Placental pericyte (primary cell): ENCODE results near the gene TEX14. TPM values are rescaled to one million over a fixed set of nuclear protein-coding genes. Genes with fewer than 3 reads are reported as not detected.

ENCODE experiments used
- small RNA-seq: library from RNA; depleted of rRNA; stranded (forward); fragments of <200 nt; gene quantifications from one replicate; pipeline ENCODE3, GENCODE V24; 2012; ENCODE audit warnings: low replicate concordance
- total RNA-seq: library from RNA; depleted of rRNA; stranded (reverse); fragments of >200 nt; gene quantifications from 2 replicates; pipeline ENCODE4 v1.2.3, GENCODE V29; 2012

TEX14 gene, protein sequence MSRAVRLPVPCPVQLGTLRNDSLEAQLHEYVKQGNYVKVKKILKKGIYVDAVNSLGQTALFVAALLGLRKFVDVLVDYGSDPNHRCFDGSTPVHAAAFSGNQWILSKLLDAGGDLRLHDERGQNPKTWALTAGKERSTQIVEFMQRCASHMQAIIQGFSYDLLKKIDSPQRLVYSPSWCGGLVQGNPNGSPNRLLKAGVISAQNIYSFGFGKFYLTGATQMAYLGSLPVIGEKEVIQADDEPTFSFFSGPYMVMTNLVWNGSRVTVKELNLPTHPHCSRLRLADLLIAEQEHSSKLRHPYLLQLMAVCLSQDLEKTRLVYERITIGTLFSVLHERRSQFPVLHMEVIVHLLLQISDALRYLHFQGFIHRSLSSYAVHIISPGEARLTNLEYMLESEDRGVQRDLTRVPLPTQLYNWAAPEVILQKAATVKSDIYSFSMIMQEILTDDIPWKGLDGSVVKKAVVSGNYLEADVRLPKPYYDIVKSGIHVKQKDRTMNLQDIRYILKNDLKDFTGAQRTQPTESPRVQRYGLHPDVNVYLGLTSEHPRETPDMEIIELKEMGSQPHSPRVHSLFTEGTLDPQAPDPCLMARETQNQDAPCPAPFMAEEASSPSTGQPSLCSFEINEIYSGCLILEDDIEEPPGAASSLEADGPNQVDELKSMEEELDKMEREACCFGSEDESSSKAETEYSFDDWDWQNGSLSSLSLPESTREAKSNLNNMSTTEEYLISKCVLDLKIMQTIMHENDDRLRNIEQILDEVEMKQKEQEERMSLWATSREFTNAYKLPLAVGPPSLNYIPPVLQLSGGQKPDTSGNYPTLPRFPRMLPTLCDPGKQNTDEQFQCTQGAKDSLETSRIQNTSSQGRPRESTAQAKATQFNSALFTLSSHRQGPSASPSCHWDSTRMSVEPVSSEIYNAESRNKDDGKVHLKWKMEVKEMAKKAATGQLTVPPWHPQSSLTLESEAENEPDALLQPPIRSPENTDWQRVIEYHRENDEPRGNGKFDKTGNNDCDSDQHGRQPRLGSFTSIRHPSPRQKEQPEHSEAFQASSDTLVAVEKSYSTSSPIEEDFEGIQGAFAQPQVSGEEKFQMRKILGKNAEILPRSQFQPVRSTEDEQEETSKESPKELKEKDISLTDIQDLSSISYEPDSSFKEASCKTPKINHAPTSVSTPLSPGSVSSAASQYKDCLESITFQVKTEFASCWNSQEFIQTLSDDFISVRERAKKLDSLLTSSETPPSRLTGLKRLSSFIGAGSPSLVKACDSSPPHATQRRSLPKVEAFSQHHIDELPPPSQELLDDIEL (N-terminal part only)
- not detected in 2 replicates for total RNA-seq

DNA sequence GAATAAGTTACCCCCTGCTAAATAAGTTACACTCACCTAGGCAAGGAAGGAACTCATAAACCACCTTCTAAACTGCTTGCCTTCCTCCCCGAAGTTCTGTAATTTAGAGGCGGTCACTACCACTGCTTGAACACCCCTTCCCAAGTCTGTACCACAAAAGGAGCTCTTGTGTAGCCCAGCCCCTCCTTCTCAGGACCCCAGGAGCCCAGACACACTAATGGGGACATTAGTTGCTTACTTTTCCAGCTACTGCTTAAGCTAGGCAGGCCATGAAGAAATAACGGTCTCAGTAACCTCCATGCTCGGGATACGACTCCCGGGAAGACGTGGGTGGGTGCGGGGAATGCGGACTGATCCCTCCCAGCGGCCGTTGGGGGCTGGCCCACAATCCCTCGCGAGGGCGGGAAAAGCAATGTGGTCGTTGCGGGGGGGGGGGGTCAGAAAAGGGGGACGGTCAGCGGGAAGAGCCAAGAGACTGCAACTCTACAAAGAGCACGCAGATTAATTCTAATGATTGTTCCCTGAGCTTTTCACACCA lies at the start of gene TEX14:
Gene TEX14, minus strand, starts transcription at position 345 of the 538 bp plus-strand sequence. CDS start 40,044 bp downstream, outside the sequence.

GRCh38 chr17:58692239-58693055 lies 602 bp upstream of the TEX14 start, which contains the start of gene RAD51C:
TSS of gene RAD51C (plus strand) at chr17:58692602. CDS start at chr17:58692644, 42 bp downstream.

GRCh38 chr17:58513965-58514769 lies 177.7 kb downstream of the TEX14 start, which contains the start of gene MTMR4:
TSS of gene MTMR4 (minus strand) at chr17:58514638. CDS start at chr17:58514407, 231 bp downstream.

Small RNA genes within 50 kb of the gene (small RNA-seq; reads per million reads assigned to genes)
- gene AC011195.1 (not detected), gene RF00012 (not detected), gene RNU1-108P (not detected), gene RNU1-52P (0.39 reads per million, percentile 10 among the genes with 10 or more reads in this experiment), gene RNU1-85P (17.5 reads per million, percentile 96 among the genes with 10 or more reads in this experiment)

Other genes starting within 250 kb of the TEX14 start
- under 0.01 TPM in 1 of 2 replicates, not detected in the other for gene HSF5, start 203.6 kb downstream of the TEX14 start, total RNA-seq
- gene MTMR4, start 177.4 kb downstream of the TEX14 start, total RNA-seq, result 59.4 and 81.8 TPM in 2 replicates
- 13.8 and 23.8 TPM in 2 replicates for gene RAD51C, start 557 bp upstream of the TEX14 start, total RNA-seq
- under 0.01 and 0.22 TPM in 2 replicates for gene PPM1E, start 63.8 kb upstream of the TEX14 start, total RNA-seq